ENCODE data around the gene MBD2.
A peak's percentile ranks its signal among the peaks of the same experiment; 100 is the strongest.

MBD2 gene

GRCh38 chr18:54192415-54192814, 32.1 kb downstream of the MBD2 start:
- DNase-seq, result no peak

- DNase-seq, result no peak
These were observed 33.1 kb downstream of the MBD2 start for GRCh38 chr18:54191352-54191751.

- no peak for DNase-seq
These were observed 37.1 kb downstream of the MBD2 start for GRCh38 chr18:54187372-54187771.

GRCh38 chr18:54184836-54185235, 39.6 kb downstream of the MBD2 start:
- no peak for DNase-seq

GRCh38 chr18:54183390-54183789, 41.1 kb downstream of the MBD2 start:
- peak; percentile 20 for DNase-seq

- DNase-seq, result peak; percentile 57
These were observed 42.4 kb downstream of the MBD2 start for GRCh38 chr18:54181856-54182602.

GRCh38 chr18:54173980-54174630, 50.4 kb downstream of the MBD2 start:
- DNase-seq, result peak; percentile 48

GRCh38 chr18:54173250-54173649, 51.2 kb downstream of the MBD2 start:
- no peak for DNase-seq

- no peak for DNase-seq
These were observed 54.8 kb downstream of the MBD2 start for GRCh38 chr18:54169431-54170403.

- no peak for DNase-seq
These were observed 59.0 kb downstream of the MBD2 start for GRCh38 chr18:54165450-54165849.

GRCh38 chr18:54163453-54163852, 61.0 kb downstream of the MBD2 start:
- DNase-seq, result peak; percentile 54

GRCh38 chr18:54162431-54162830, 62.0 kb downstream of the MBD2 start:
- no peak for DNase-seq

- no peak for DNase-seq
These were observed 63.2 kb downstream of the MBD2 start for GRCh38 chr18:54161267-54161666.

- no peak for DNase-seq
These were observed 64.6 kb downstream of the MBD2 start for GRCh38 chr18:54159906-54160305.

GRCh38 chr18:54157646-54158385, 66.7 kb downstream of the MBD2 start:
- no peak for DNase-seq

- DNase-seq, result no peak
These were observed 69.1 kb downstream of the MBD2 start for GRCh38 chr18:54155412-54155811.

- DNase-seq, result no peak
These were observed 70.2 kb downstream of the MBD2 start for GRCh38 chr18:54154231-54154630.

- DNase-seq, result no peak
These were observed 73.1 kb downstream of the MBD2 start for GRCh38 chr18:54151376-54151775.

- DNase-seq, result no peak
These were observed 74.2 kb downstream of the MBD2 start for GRCh38 chr18:54150226-54150625.

- DNase-seq, result peak; percentile 94
These were observed 75.3 kb downstream of the MBD2 start for GRCh38 chr18:54149078-54149697.

- DNase-seq, result no peak
These were observed 75.8 kb downstream of the MBD2 start for GRCh38 chr18:54148678-54149077.

- no peak for DNase-seq
These were observed 76.3 kb downstream of the MBD2 start for GRCh38 chr18:54148151-54148550.
